GM19324 (cell line): ENCODE measurements around the gene UBXN11.
"Not testable (repeated sequence)": the region's sequence is repeated elsewhere in the genome, so short reads cannot be mapped to it uniquely, and the experiment has no call there.

ENCODE experiments used
- ATAC-seq: cut with Tn5 transposase; IDR thresholded peaks from one replicate; pipeline ENCODE4 v1.9.1; 2021; ENCODE audit warnings: mild to moderate bottlenecking, moderate library complexity; ENCODE audit not compliant: unreplicated experiment, low FRiP score

UBXN11 gene

GRCh38 chr1:26337206-26337535 lies 30.7 kb upstream of the UBXN11 start:
- no peak for ATAC-seq

- ATAC-seq, result peak; percentile 61
Observed at GRCh38 chr1:26336477-26337205, 30.2 kb upstream of the UBXN11 start.

DNA sequence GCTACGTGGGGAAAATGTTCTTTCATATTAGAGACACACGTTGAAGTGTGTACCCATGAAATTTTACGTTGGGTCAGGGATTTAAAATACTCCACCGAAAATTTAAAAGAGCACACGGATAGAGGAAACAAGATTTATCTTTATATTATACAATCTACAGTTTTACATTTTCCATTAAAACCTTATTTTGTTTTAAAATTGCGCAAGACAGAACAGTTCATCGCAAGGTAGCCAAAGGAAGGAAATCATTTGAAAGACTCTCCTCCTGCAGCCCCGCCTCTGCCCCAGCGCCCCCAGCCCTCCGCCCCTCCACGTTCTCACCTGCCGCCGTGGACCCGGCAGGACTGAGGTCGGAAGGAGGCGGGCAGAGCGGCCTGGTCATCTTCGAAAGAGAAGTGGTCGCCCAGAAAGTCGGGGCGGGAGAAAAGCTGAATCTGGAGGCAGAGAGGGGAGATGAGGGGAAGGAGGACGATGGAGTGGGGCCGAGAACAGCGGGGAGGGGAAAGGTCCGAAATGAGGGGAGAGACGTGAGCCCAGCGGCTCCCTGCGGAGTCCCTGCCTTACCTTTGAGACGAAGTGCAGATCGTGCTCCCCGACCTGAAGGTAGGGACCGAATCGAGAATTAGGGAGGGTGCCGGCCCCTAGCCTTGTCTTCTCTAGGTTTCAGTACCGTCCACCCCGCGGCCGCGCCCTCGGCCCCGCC lies 29.5 kb upstream of the UBXN11 start:
- no peak for ATAC-seq

DNA sequence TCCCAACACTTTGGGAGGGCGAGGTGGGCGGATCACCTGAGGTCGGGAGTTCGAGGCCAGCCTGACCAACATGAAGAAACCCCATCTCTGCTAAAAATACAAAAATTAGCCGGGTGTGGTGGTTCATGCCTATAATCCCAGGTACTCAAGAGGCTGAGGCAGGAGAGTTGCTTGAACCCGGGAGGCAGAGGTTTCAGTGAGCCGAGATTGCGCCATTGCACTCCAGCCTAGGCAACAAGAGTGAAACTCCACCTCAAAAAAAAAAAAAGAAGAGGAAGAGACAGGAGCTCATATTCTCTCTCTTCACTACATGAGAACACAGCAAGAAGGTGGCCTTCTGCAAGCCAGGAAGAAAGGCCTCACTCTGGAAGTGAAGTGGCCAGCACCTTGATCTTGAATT lies 26.9 kb upstream of the UBXN11 start:
- not testable (repeated sequence) for ATAC-seq

- no peak for ATAC-seq
Observed at GRCh38 chr1:26330276-26330675, 23.8 kb upstream of the UBXN11 start.

GRCh38 chr1:26329380-26329779 lies 22.9 kb upstream of the UBXN11 start:
- ATAC-seq, result not testable (repeated sequence)

GRCh38 chr1:26328597-26328996 lies 22.2 kb upstream of the UBXN11 start:
- no peak for ATAC-seq

GRCh38 chr1:26327956-26328362 lies 21.5 kb upstream of the UBXN11 start:
- ATAC-seq, result no peak

- no peak for ATAC-seq
Observed at GRCh38 chr1:26324550-26324949, 18.1 kb upstream of the UBXN11 start.

DNA sequence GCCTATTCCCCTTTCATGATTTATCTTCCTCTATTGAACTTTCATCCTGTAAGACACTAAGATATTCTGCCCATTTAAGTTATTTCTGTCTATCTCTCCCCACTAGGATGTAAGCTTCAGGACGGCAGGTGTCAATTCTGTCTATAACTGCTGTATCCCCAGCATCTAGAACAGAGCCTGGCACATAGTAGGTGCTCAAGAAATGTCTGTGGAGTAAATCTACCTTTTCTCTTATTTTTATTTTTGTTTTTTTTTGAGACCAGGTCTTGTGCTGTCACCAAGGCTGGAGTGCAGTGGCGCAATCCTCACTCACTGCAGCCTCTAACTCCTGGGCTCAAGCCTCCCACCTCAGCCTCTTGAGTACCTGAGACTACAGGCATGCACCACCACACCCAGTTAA lies 16.9 kb upstream of the UBXN11 start:
- ATAC-seq, result no peak

GRCh38 chr1:26322042-26322331 lies 15.6 kb upstream of the UBXN11 start:
- ATAC-seq, result no peak

DNA sequence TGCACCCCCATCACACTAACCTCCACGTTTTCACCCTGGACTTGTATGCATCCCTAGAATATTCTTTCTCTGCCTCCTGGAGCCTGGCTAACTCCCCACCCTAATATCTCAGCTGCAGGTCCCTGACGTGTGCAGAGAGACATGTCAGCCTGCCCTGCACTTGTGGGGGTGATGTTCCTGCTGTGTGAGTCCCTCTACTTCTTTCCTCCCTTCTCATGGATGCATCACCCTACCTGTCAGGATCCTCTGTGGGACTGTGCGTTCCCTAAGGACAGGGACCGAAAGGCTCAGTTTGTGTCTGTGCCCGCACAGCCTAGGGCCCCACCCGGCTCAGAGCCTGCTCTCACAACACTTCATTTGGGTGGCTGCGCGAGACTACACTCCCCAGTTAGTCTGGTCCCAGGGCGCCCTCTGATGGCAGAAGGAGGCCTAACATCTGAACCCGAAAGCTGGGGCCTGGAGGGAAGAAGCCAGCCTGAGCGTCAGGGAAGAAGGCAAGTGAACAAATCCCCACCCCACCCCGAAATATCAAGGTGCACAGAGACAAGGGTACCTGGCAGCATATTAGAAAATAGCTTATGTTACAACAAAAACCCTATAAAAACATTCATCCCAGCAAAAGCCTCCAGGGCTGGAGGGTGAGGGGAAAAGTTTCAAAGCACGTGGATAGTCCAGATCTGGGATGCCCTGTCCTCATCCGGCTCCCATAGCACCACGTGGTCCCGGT lies 15.0 kb upstream of the UBXN11 start:
- no peak for ATAC-seq

DNA sequence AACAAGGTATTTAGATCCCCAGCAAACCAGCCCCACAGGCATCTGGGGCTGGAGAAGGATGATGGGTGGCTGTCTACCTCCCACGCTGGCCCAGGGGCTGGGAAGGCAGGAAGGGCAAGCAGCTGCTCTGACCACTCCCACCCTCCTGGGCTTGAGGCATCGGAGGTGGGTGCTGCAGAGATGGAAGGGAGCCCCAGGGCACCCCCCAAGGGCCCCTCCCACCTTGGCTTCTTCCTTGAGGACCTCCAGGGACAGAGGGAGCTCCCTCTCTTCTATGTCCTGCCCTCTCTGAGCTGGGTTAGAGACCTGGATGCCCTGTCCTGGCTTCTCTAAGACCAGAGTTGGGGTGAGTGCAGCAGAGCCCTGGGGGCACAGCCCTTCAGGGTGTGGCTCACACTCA lies 14.5 kb upstream of the UBXN11 start:
- ATAC-seq, result no peak

- no peak for ATAC-seq
Observed at GRCh38 chr1:26318338-26319064, 12.1 kb upstream of the UBXN11 start.

GRCh38 chr1:26317612-26318337 lies 11.3 kb upstream of the UBXN11 start, which contains the start of gene CD52:
Gene CD52 (plus strand): TSS chr1:26317958. CDS start chr1:26318018, 60 bp downstream.
- ATAC-seq, result no peak

GRCh38 chr1:26317146-26317545 lies 10.7 kb upstream of the UBXN11 start:
- ATAC-seq, result no peak

- no peak for ATAC-seq
Observed at GRCh38 chr1:26315874-26316850, 9.7 kb upstream of the UBXN11 start.

GRCh38 chr1:26314501-26314900 lies 8.1 kb upstream of the UBXN11 start:
- no peak for ATAC-seq
